SKM-1 treated with dmso at 0.1 percent for 144 hours (cell line): ENCODE data around the gene KCTD4.
"Not testable (repeated sequence)": the region's sequence is repeated elsewhere in the genome, so short reads cannot be mapped to it uniquely, and the experiment has no call there.

Source experiments
- DNase-seq: peaks from one replicate; lab custom pipeline; 2025; ENCODE audit not compliant: unreplicated experiment; lab: John Stamatoyannopoulos, UW

Gene KCTD4

DNA sequence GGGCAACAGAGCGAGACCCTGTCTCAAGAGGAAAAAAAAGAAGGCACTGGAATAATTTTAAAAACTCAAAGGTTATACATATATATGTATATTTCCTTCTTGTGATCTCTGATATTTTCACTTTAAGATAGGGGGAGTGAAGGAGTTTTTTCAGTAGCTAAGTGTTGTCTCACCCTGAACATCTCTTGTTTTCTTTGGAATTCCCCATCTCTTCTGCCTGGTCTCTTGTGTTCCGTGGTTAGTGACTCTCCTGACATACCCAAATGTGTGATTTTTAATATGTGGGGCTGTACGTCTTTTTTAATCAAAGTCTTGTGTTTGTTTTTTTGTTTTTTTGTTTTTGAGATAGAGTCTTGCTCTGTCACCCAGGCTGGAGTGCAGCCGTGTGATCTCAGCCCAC, 15.3 kb upstream of the KCTD4 start:
- no peak for DNase-seq

DNA sequence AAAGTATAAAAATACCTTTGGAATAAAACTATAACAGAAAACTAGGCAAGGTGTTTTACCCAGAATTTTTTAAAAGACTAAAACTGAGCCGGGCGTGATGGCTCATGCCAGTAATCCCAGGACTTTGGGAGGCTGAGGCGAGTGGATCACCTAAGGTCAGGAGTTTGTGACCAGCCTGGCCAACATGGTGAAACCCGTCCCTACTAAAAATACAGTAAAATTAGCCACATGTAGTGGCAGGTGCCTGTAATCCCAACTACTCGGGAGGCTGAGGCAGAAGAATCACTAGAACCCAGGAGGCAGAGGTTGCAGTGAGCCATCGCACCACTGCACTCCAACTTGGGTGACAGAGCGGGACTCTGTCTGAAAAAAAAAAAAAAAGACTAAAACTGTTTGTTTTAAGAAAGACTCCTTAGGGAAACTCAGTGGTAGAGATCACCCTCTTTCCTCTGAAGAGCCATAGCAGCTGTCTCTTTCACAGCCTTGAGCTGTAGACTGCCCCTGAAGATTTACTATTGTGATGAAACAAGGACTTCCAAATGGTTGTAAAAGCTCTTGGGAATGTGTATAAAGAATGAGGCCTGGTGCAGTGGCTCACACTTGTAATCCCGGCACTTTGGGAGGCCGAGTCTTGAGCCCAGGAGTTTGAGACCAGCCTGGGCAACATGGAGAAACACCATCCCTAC, 14.7 kb upstream of the KCTD4 start:
- no peak for DNase-seq

DNA sequence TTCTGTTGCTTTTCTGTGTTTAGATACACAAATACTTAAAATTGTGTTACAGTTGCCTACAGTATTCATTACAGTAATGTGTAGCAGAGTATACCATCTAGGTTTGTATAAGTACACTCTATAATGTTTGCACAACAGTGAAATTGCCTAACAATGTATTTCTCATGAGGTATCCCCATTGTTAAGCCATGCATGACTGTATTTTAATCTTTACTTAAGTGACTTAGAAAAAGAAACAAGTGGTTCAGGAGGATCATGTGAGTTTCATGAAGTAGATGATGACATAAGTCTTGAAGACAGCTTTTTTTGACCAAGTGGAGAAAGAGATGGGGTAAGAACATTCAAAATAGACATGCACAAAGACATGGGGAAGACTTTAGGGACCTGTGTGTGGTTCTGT, 8.4 kb upstream of the KCTD4 start:
- no peak for DNase-seq

DNA sequence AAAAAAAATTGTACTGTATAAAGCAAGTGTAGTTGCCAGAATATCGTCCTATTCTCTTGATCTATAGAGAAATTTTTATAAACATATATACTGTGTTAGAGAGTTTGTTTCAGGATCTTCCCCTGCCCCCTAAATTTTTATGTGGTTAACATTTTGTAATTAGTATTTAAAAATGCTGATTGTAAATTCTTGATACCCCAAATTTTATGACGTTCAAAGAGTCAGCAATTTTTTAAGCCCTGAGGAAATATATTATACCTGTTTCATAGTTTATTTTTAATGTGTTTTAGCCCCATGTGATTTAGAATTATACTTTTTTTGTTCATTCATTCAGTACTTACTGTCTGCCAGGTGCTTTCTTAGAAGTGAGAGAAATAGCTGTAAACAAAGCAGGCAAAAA, 7.3 kb upstream of the KCTD4 start:
- DNase-seq: no peak

DNA sequence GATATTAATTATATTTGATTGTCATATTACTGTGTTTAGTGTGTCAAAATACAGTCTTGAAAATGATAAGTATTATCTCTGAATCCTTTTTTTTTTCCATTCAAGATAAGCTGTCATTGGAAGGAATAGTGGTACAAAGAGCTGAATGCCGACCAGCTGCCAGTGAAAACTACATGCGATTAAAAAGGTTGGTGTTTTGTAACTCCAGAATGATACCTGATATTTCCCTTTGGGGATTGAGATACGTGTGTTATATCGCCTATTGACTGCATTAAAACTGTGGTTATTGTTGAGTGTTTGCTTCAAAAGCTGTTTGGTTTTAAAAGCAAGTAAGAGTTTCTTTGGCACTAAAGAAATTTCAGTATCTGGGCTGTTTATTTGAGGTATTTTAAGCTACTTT, 6.5 kb upstream of the KCTD4 start:
- no peak for DNase-seq

DNA sequence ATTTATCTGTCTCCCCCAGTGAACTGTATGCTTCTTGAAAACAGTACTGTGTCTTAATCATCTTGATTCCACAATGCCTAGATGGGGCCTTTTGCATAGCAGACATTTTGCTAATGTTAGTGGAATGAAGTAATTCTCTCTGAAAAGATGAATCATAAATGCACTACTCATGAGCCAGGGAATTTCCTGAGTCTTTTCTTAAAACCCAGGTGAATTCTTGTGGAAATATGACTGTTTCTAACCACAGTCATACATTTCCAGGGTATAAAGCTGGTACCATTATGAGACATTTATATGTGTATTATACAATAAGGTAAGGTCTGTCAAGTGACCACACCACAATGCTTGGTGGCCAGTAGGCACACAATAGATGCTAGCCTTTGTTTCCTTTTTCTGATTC, 5.5 kb upstream of the KCTD4 start:
- DNase-seq: no peak

DNA sequence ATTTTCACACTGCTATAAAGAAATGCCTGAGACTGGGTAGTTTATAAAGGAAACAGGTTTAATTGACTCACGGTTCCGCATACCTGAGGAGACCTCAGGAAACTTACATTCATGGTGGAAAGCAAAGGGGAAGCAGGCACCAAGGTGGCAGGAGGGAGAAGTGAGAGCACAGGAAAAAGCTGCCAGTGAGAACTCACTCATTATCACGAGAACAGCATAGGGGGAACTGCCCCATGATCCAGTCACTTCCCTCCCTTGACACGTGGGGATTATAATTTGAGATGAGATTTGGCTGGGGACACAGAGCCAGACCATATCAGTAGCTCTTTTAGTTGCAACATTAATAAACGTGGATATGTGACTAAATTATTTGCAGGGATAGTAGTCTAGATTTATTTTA, 4.3 kb upstream of the KCTD4 start:
- DNase-seq: peak; percentile 11

DNA sequence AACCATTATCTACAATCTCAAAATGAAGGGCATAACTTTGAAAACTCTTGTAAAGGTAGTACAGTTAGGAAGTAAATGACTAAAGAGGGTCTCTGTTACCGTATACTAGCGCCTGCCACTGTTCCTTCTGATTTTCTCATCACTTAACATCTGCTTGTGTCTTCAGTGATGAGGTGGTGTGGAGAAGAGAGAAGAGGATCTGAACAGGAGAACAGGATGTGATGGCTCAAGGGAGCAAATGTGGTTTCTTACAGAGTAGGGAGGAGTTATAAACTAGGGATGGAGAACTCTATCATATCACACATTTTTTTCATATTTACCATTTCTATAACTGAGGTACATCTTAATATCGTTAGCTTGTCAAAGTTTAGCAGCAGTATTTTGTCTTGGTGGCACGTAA, 1.1 kb downstream of the KCTD4 start:
- DNase-seq: no peak

DNA sequence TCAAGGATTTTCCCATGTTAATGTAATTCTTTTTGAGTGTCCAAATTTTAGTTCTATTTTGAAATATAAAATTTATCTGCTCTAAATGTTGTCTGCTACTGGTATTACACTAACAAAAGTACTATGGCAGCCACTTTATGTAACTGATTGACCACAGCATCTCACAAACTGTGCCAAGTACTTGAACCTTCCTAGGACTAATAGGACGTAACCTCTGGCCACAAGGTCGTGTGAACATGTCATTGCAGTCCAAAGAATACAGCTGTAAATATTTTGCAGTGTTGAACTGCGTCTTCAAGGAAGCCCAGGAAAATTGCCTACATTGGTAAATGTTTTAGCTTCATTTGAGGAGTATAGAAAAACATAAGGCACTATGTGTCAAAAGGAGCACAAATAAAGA, 1.9 kb downstream of the KCTD4 start:
- no peak for DNase-seq

DNA sequence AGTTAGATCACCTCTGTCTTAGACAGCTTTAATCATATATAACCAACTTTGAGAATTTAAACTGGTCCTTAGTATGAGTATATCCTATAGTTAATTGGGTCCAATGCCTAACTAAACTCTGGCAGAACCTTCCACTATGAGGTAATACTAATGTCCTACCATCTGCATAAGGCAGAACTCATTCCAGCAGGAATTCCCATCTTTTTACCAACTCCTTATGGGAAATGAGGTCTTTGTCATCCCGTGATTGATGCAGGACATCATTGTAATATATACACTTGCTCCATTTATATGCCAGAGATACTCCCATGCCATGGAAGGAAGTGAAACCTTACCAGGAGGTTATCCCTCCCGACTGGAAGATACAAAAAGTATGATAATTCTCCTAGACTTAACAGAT, 2.8 kb downstream of the KCTD4 start:
- no peak for DNase-seq

DNA sequence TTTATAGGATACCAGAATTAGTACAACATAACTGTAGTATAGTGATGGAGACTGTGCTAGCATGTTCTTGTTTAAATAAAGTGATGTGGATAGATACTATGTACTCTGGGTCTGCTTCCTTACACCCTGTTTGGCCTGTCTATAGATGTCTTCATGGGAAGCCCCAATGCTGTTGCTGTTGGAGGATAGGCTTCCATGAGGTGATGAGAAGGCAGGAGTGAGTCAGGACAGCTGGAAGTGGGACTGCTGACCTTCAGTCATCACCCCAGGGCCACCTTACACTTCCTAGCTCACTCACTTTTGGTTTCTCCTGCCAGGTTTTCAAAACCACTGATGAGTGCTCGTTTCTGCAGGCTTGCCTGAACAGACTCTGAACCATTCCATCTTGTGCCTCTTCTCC, 4.2 kb downstream of the KCTD4 start:
- DNase-seq: no peak

DNA sequence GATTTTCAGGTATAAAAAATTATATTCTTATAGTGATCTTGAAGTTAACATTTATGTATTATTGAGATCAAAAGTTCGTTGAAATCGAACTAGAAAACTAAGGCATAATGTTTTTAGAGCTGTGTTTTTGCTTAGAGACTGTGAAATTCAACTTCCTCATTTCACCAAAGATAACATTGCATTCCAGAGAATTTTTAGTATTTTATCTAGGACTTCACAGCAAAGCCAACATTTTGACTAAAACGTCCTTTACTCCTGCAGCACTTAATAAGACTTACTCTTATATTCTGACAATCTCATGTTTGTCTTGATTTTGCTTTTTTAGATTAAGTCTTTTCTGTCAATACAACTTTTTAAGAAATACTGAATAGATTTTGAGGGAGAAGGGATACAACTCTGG, 4.7 kb downstream of the KCTD4 start:
- DNase-seq: no peak

DNA sequence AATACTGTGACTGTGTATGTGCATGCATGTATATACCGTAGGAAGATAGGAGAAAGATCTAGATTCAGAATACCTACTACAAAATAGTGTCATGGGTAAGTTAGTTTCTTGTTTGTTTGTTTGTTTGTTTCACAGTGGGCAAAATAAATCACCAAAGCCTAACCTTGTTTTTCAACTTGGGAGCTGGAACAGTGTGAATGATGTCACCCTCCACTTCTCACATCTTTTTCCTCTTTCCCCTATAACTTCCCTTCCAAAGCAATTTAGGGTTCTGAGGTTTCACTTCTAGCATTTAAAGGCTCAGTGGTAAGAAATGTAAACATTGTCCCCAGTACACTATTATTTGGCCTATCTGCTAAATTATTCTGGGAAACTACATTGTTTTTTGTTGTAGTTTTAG, 5.4 kb downstream of the KCTD4 start:
- peak; percentile 7 for DNase-seq

DNA sequence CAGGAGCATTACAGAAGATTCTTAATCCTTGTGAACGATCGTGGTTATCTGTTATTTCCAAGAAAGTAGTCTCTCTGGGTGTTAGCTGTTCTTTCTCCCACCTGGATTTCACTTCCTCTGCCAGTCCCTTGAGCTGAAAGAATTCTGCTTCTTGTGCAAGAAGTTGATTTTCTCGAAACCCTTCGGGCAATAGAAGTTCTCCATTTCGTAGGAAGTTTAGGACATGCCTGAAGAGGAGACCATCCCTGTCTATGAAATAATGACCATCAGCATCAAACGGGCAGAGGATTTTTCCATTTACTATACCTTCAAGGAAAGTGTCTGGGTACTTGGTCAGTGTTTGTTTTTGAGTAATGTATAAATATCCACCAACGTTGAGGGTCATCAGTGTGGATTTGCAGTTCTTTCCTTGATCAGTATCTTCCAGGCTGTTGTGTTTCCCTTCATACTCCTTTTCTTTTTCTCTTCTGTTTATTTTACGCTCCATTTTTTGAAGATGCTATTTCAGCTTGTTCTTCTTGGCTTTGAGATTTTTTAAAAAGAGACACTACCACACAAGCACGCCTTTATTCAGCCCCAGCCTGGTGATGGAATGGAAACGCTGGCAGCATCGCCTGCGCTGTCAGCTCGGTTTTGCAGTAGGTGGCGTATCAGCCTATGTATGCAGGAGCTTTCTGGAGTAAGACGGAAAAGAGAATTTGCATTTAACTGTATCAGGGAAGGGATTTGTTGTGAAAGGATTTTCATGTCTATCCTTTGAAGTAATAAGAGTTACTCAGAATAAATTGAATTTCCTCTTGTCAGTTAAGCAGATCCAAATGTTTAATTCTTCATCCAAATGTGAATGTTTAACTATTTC, 6.5 kb downstream of the KCTD4 start:
- no peak for DNase-seq

DNA sequence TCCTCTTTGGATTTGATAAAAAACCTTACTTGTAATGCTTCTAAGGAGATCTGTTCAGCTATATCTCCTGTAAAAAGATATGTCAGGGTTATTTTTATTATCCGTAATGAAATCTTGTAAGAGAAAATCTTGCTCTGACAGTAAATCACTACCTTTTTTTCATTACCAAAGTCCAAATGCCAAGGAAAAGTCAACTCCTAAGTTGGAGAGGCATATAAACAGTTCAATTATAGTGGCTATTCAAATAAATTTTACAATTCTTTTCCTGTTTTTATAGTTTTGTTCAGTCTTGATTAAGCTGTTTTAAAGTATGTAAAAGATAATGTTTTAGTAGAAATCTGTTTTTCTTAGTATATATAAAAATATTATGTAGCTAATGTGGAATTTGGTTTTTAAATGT, 9.0 kb downstream of the KCTD4 start:
- DNase-seq: no peak

DNA sequence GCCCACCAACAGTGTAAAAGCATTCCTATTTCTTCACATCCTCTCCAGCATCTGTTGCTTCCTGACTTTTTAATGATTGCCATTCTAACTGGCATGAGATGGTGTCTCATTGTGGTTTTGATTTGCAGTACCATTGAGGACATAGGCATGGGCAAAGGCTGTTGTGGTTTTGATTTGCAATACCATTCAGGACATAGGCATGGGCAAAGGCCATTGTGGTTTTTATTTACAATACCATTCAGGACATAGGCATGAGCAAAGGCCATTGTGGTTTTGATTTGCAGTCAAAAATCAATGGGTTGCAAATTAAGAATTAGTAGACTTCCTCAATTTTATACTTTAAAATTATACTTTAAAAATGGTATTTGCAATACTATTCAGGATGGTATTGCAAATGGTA, 11.3 kb downstream of the KCTD4 start:
- not testable (repeated sequence) for DNase-seq

DNA sequence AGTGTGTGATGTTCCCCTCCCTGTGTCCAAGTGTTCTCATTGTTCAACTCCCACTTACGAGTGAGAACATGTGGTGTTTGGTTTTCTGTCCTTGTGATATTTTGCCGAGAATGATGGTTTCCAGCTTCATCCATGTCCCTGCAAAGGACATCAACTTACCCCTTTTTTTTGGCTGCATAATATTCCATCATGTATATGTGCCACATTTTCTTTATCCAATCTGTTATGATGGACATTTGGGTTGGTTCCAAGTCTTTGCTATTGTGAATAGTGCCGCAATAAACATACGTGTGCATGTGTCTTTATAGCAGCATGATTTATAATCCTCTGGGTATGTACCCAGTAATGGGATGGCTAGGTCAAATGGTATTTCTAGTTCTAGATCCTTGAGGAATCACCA, 11.8 kb downstream of the KCTD4 start:
- DNase-seq: not testable (repeated sequence)

DNA sequence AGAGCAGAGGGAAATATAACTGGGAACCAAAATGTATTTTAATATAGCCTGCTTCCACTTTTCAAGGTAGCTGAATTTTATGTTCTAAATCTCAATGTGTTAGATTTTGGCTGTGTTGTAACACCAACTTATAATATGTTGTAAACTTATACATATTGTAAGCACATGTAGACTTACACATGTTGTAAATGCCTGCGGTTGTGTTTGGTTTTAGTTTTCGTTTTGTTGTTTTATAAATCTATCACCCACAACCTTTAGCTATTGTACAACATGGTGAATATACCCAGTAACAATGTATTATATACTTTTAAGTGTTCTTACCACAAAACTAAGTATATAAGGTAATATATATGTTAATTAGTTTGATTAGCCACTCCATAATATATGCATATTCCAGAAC, 15.6 kb downstream of the KCTD4 start:
- DNase-seq: no peak

DNA sequence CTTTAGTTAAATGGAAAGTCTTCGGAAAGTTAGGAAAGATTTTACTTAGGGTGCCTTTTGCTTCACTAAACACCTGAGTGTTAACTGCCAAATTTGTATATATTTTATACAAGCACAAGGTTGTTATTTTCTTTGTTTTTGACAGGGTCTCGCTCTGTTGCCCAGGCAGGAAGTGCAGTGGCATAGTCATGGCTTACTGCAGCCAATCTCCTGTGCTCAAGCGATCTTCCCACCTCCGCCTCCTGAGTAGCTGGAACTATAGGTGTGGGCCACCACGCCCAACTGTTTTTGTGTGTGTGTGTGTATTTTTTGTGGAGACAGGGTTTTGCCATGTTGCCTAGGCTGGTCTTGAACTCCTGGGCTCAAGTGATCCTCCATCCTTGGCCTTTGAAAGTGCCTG, 16.2 kb downstream of the KCTD4 start:
- DNase-seq: no peak

DNA sequence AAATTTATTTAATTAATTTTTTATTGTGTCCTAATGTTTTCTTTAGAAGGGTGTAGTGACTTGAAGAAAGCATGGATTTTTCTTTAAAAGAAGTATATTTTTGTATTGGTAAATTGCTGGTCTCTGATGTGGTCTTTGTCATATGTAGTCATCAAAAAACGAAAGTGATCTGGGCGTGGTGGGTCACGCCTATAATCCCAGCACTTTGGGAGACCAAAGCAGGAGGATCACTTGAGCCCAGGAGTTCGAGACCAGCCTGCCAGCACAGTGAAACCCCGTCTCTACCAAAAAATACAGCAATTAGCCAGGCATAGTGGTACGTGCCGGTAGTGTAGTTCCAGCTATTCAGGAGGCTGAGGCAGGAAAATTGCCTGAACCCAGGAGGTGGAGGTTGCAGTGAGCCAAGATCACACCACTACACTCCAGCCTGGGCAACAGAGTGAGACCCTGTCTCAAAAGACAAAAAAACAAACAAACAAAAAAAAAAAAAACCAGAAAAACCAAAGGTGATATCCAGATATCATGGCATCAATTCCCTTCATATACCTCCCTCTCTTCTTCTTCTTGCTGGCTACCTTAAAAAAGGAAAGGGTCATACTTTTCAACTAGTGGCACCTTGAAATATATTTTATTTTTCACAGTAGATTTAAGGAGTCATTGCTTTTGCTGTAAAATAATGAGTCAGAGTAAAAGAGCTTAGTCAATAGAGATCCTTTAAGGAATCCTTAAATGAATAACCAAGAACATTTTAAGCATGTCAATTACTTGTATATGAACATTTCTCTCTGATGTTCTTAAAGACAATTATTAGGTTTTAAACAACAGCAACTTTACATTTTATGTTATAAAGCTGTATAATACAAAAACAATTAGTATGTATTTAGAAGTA, 19.9 kb downstream of the KCTD4 start:
- no peak for DNase-seq

DNA sequence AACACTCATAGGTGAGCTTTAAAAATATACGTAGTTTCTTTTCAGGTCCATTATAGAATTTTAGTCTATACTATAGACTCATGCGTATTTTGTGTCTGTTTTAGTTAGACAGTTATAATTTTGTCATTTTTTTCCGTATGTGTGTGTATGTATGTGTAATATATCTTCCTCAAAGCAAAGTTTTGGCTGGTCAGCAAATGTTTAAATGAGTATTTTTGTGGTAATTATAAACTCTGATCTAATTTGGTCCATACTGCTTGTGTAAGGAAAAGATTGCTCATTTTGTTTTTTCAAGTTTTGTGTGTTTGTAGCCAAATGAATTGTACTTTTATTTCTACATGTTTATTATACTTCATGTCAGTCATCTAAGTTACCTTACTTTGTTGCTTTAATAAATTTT, 20.5 kb downstream of the KCTD4 start:
- DNase-seq: no peak

DNA sequence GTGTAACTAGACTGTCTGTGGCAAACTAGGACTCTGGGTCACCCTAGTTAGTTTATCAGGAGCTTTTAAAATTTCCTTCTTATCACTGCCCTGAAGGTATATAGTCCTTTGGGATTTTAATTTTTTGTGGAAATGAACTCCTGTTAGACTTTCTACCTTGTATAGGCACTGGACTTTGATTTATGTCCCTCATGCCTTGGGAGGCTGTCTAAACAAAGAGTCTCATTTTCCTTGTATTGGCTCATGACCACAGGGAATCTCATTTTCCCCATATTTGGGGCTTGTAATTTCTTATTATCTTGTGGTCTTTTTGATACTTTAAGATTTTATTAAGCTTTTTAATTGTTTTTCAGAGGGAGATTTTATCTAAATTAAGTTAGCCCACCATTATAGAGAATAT, 21.4 kb downstream of the KCTD4 start:
- no peak for DNase-seq
